HUES48 (cell line): Measurements from ENCODE around the gene MAP3K7CL.
"Not testable (repeated sequence)": the region's sequence is repeated elsewhere in the genome, so short reads cannot be mapped to it uniquely, and the experiment has no call there.

Experiments
- H3K27ac ChIP-seq: one replicate; pipeline ENCODE4 v1.7.0; 2013; ENCODE audit warnings: low read depth, low read length, inconsistent platforms
- H3K27me3 ChIP-seq: 2 replicates; pipeline ENCODE4 v1.6.1; 2013; ENCODE audit warnings: mild to moderate bottlenecking, low read length; ENCODE audit not compliant: control insufficient read depth, insufficient read depth
- H3K36me3 ChIP-seq: 2 replicates; pipeline ENCODE4 v1.6.1; 2013; ENCODE audit warnings: low read length; ENCODE audit not compliant: control insufficient read depth, insufficient read depth
- H3K4me1 ChIP-seq: 2 replicates; pipeline ENCODE4 v1.6.1; 2013; ENCODE audit warnings: mild to moderate bottlenecking, low read length; ENCODE audit not compliant: control insufficient read depth, insufficient read depth
- H3K4me3 ChIP-seq: 2 replicates; pipeline ENCODE4 v1.5.1; 2013; ENCODE audit warnings: mild to moderate bottlenecking, low read depth, low read length
- H3K9ac ChIP-seq: 2 replicates; pipeline ENCODE4 v1.6.1; 2013; ENCODE audit warnings: mild to moderate bottlenecking, low read depth, low read length, moderate library complexity
- H3K9me3 ChIP-seq: 2 replicates; pipeline ENCODE4 v1.6.1; 2013; ENCODE audit warnings: low read length; ENCODE audit not compliant: control insufficient read depth, insufficient read depth

Gene MAP3K7CL

DNA sequence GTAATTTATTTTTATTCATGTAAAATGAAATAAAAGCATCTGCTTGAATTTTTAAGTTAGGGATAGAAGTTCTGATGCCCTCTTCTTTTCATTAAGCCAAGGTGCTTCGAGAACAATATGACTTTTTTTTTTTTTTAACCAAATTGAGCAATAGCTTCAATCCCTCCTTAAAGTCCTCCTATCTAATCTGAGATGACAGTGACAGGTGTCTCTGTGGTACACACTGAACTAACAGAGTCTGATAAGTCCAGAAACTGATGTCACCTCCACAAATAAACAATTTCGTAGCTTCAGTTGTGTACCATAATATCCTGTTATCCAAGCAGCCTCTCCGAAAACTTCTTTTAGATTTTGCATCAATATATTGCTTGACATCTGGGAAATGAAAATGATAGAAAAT is 23.8 kb downstream of the MAP3K7CL start:
- H3K9me3 ChIP-seq = no peaks in the 10 kb centered on the region
- no peak overlapping the region for H3K4me3 ChIP-seq
- no peaks in the 10 kb centered on the region for H3K4me1 ChIP-seq
- no peaks in the 10 kb centered on the region for H3K27me3 ChIP-seq
- H3K9ac ChIP-seq = no peak overlapping the region
- no peak overlapping the region for H3K27ac ChIP-seq
- H3K36me3 ChIP-seq = no peaks in the 10 kb centered on the region

DNA sequence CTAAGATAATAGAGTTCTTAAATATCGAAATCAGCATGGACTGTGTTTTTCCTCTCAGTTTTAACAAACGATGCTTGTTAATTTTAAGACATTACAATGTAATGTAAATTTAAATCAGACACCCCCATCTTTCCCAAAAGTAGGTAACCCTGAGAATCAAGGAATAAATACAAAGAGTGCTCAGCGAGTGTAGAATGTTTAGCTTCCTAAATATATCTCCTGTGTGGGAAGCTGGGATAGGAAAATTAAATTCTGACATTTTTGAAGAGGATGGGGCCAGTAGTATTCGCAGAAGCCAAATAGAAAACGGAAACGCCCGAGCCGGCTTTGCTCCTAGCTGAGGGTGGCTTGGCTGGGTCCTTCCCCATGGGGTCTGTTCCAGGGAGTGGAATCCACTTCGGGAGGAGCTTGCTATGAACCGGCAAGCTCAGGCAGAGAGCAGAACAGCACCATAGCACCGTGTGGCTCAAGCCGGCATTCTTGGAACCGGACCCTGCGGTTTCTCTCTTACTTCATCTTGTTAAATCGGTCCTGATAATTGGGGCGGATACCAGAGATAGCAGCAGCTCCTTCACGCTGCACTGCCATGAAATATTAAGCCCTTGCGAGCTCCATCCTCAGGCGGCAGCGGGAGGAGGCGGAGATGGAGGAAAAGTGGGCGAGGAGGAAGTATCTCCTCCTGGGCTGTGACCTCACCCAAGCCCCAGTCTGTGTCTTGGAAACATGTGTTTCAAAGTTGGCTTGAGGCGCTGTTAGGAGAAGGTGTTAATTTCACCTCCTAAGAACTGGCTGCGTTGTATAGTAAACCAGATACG is 24.9 kb downstream of the MAP3K7CL start:
- Histone ChIP-seq H3K4me3 (peak overlapping the region; percentile 39; the same call in 1 of the 2 replicates), H3K27ac (no peak overlapping the region), H3K4me1 (no peaks in the 10 kb centered on the region), H3K36me3 (no peaks in the 10 kb centered on the region), H3K9me3 (no peaks in the 10 kb centered on the region), H3K9ac (no peak overlapping the region), H3K27me3 (no peaks in the 10 kb centered on the region)

DNA sequence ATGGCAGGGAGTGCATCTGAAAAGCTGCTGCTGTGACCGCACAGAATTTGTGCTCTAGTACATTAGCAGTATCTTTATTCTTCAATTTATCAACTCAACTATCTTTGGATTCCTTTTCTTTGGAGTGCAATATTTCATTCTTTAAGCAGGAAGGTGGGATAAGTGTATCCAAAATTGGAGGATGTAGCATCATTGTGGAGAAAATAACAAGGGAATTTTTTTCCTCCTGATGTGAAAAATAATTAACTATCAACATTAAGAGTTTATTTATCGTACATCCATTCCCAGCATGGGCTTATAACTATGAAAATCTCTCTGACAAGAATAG is 25.5 kb downstream of the MAP3K7CL start:
- no peak overlapping the region for H3K9ac ChIP-seq

DNA sequence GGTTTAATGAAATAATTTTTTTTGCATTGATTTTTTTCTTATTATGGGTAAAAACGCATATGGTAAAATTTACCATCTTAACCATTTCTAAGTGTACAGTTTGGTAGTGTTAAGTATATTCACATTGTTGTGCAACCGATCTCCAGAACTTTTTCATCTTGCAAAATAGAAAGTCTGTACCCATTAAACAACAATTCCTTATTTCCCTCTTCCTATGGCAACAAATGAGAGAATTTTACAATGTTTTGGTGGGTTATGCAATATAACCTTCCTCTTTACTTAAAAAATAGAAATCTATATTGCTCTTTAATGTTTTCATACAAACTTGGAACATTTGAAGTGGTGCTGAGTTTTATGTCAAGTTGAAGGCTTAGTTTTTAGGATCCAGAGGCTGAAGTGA is 26.6 kb downstream of the MAP3K7CL start:
- Histone ChIP-seq H3K9ac (no peak overlapping the region), H3K9me3 (no peaks in the 10 kb centered on the region), H3K36me3 (no peaks in the 10 kb centered on the region), H3K27me3 (no peaks in the 10 kb centered on the region), H3K4me1 (no peaks in the 10 kb centered on the region), H3K4me3 (no peak overlapping the region), H3K27ac (no peak overlapping the region)

More for the DNA sequence above, 25.5 kb downstream of the MAP3K7CL start:
- Histone ChIP-seq H3K27ac (no peak overlapping the region), H3K36me3 (no peaks in the 10 kb centered on the region), H3K9me3 (no peaks in the 10 kb centered on the region), H3K4me3 (no peak overlapping the region), H3K4me1 (no peaks in the 10 kb centered on the region), H3K27me3 (no peaks in the 10 kb centered on the region)

- no peak overlapping the region for H3K4me3 ChIP-seq
- no peak overlapping the region for H3K27ac ChIP-seq
- H3K4me1 ChIP-seq = no peaks in the 10 kb centered on the region
- H3K36me3 ChIP-seq = no peaks in the 10 kb centered on the region
- H3K9ac ChIP-seq = no peak overlapping the region
- no peaks in the 10 kb centered on the region for H3K9me3 ChIP-seq
- no peaks in the 10 kb centered on the region for H3K27me3 ChIP-seq
Observed at GRCh38 chr21:29159842-29160241, 29.4 kb downstream of the MAP3K7CL start.

DNA sequence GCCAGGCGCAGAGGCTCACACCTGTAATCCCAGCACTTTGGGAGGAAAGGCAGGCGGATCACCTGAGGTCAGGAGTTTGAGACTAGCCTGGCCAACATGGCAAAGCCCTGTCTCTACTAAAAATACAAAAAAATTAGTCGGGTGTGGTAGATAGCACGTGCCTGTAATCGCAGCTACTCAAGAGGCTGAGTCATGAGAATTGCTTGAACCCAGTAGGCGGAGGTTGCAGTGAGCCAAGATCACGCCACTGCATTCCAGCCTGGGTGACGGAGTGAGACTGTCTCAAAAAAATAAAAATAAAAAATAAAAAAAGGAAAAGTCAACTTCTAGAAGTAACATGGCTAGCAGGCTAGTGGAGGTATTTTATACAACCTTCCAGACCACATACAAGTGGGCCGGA is 32.4 kb downstream of the MAP3K7CL start:
- H3K36me3 ChIP-seq, H3K4me3 ChIP-seq, H3K4me1 ChIP-seq, H3K27me3 ChIP-seq, H3K9me3 ChIP-seq, H3K9ac ChIP-seq, H3K27ac ChIP-seq: not testable (repeated sequence)

- Histone ChIP-seq H3K4me3 (no peak overlapping the region), H3K27ac (no peak overlapping the region), H3K4me1 (no peaks in the 10 kb centered on the region), H3K9ac (no peak overlapping the region), H3K27me3 (no peaks in the 10 kb centered on the region), H3K9me3 (no peaks in the 10 kb centered on the region), H3K36me3 (no peaks in the 10 kb centered on the region)
Observed at GRCh38 chr21:29163341-29164115, 33.1 kb downstream of the MAP3K7CL start.

DNA sequence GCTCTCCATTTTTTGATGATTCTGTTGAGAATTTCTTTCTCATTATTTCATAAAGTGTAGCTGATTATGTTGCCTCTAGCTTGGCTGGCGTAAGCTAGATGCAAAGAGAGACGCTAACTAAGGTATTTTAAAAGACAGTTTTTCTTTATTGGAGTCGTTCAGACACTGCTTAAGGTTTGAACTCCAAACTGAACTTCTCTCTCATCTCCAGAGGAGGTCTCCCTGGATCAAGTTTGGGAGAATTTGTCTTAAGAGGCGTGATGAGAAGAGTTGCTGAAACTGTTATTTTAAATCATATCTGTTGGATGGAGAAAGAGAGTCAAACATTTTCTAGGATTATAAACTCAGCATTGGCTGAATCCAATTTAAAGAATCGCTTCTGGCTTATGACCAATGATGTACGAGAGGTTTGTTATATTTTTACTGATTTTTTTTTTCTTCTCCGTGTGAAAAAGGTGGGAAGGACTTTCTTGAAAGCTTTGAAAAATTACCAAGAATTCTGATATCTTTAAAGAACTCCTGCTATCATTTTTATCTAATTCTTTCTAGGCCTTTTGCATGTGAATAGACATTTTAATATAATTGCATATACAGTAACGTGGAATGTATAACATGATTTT is 34.0 kb downstream of the MAP3K7CL start:
- Histone ChIP-seq H3K36me3 (no peaks in the 10 kb centered on the region), H3K4me3 (no peak overlapping the region), H3K27me3 (no peaks in the 10 kb centered on the region), H3K9me3 (no peaks in the 10 kb centered on the region), H3K27ac (no peak overlapping the region), H3K4me1 (no peaks in the 10 kb centered on the region), H3K9ac (no peak overlapping the region)

DNA sequence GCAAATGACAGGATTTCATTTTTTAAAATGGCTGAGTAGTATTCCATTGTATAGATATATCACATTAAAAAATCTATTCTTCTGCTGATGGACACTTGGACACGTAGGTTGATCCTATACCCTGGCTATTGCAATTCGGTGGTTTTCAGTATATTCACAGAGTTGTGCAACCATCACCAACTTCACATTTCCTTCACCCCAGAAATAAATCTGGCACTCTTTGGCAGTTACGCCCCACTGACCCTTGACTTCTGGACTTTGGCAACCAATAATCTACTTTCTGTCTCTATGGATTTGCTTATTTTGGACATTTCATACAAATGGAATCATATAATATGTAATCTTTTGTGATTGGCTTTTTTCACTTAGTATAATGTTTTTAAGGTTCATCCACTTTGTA is 35.9 kb downstream of the MAP3K7CL start:
- no peaks in the 10 kb centered on the region for H3K36me3 ChIP-seq
- no peaks in the 10 kb centered on the region for H3K9me3 ChIP-seq
- no peaks in the 10 kb centered on the region for H3K27me3 ChIP-seq
- H3K27ac ChIP-seq = no peak overlapping the region
- H3K4me3 ChIP-seq = no peak overlapping the region
- H3K4me1 ChIP-seq = no peaks in the 10 kb centered on the region
- H3K9ac ChIP-seq = no peak overlapping the region

DNA sequence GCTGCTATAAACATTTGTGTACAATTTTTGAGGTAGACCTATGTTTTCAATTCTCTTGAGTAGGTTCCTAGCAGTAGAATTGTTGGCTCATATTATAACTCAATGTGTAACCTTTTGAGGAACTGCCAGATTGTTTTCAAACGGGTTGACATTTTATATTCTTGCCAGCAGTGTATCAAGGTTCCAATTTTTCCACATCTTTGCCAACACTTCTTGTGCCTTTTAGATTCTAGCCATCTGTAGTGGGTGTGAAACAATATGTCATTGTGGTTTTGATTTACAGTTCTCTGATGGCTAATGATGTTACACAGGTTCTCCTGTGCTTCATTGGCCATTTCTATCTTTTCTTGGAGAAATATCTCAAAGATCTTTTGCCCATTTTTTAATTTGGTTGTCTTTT is 36.4 kb downstream of the MAP3K7CL start:
- Histone ChIP-seq H3K4me3 (no peak overlapping the region), H3K9me3 (no peaks in the 10 kb centered on the region), H3K27me3 (no peaks in the 10 kb centered on the region), H3K4me1 (no peaks in the 10 kb centered on the region), H3K36me3 (no peaks in the 10 kb centered on the region), H3K27ac (no peak overlapping the region), H3K9ac (no peak overlapping the region)

DNA sequence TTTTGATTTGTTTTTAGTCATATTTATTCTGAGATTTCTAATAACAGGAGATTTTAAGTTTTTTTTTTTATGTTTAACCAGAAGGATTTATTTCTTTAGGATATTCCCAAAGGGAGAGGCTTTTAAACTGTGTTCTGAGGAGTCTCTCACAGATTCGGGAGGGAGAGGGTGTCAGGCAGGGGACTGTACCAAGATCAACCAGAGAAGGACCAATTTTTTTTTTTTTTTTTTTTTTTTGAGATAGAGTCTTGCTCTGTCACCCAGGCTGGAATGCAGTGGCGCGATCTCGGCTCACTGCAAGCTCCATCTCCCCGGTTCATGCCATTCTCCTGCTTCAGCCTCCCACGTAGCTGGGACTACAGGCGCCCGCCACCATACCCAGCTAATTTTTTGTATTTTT is 37.0 kb downstream of the MAP3K7CL start:
- H3K27ac ChIP-seq, H3K9ac ChIP-seq, H3K4me1 ChIP-seq: not testable (repeated sequence)

More for the DNA sequence above, 37.0 kb downstream of the MAP3K7CL start:
- not testable (repeated sequence) for H3K4me3 ChIP-seq, H3K27me3 ChIP-seq, H3K9me3 ChIP-seq, H3K36me3 ChIP-seq
